22Rv1 (cell line): ENCODE measurements around the gene LIN52.

Source experiments
- CTCF ChIP-seq: fragments of 450-650 bp; IDR thresholded peaks from 2 replicates; pipeline ENCODE4 v1.5.1; 2017; ENCODE audit warnings: mild to moderate bottlenecking
- ZFX ChIP-seq: fragments of 450-650 bp; IDR thresholded peaks from 2 replicates; pipeline ENCODE4 v1.6.1; 2017; ENCODE audit warnings: antibody characterized with exemption, borderline replicate concordance

- TF ChIP-seq CTCF: no peak
- TF ChIP-seq ZFX: no peak
Measured at GRCh38 chr14:74218462-74218861, 133.7 kb downstream of the LIN52 start.
